Liver (tissue), 9 donors: Measurements from ENCODE around the gene AK1. TPM values are rescaled to one million over a fixed set of nuclear protein-coding genes. Genes with fewer than 3 reads are reported as not detected.

Source experiments
- DNase-seq: peaks from one replicate; pipeline ENCODE4 v3.0.0-alpha.2; 2017; ENCODE audit warnings: low spot score
- H3K27ac ChIP-seq, 2 donors: one replicate each; pipeline ENCODE4 v1.7.0; 2013; ENCODE audit warnings: inconsistent platforms in 2 of 2, low read length in 2 of 2, control low read depth in 1 of 2, low read depth in 1 of 2, mild to moderate bottlenecking in 1 of 2
- H3K27me3 ChIP-seq, 4 donors: one replicate each; pipeline versions ENCODE4 v1.6.1 to v1.7.0; 2013; ENCODE audit warnings: low read length in 3 of 4, inconsistent platforms in 1 of 4, mild to moderate bottlenecking in 1 of 4, moderate library complexity in 1 of 4; ENCODE audit not compliant: control insufficient read depth in 4 of 4, insufficient read depth in 4 of 4
- H3K36me3 ChIP-seq, 4 donors: one replicate each; pipeline versions ENCODE4 v1.6.1 to v1.7.0; 2013; ENCODE audit warnings: low read length in 3 of 4, mild to moderate bottlenecking in 3 of 4, low read depth in 1 of 4, moderate library complexity in 1 of 4; ENCODE audit not compliant: control insufficient read depth in 4 of 4, insufficient read depth in 3 of 4
- H3K4me1 ChIP-seq, 4 donors: one replicate each; pipeline versions ENCODE4 v1.6.1 to v1.7.0; 2013; ENCODE audit warnings: low read length in 3 of 4, mild to moderate bottlenecking in 3 of 4, moderate library complexity in 1 of 4; ENCODE audit not compliant: control insufficient read depth in 4 of 4, insufficient read depth in 4 of 4
- H3K4me3 ChIP-seq, 3 donors: one replicate each; pipeline versions ENCODE4 v1.6.1 to v1.7.0; 2013; ENCODE audit warnings: low read length in 3 of 3, control low read depth in 1 of 3, low read depth in 1 of 3, mild to moderate bottlenecking in 1 of 3
- H3K9ac ChIP-seq, 2 donors: one replicate each; pipeline ENCODE4 v1.7.0; 2013; ENCODE audit warnings: low read length in 2 of 2, mild to moderate bottlenecking in 2 of 2, moderate library complexity in 2 of 2, control low read depth in 1 of 2, low read depth in 1 of 2
- H3K9me3 ChIP-seq, 4 donors: one replicate each; pipeline versions ENCODE4 v1.6.1 to v1.7.0; 2013; ENCODE audit warnings: low read length in 3 of 4; ENCODE audit not compliant: control insufficient read depth in 4 of 4
- FOXA1 ChIP-seq: IDR thresholded peaks from 2 replicates; pipeline ENCODE4 v1.6.1; 2016; ENCODE audit warnings: antibody characterized with exemption
- FOXA2 ChIP-seq: IDR thresholded peaks from 2 replicates; pipeline ENCODE4 v1.6.1; 2016; ENCODE audit warnings: antibody characterized with exemption
- GABPA ChIP-seq, 2 donors: IDR thresholded peaks in 1 of 2; conservative IDR thresholded peaks in 1 of 2; 2 replicates each; pipeline ENCODE4 v1.6.1; 2016; ENCODE audit warnings: antibody characterized with exemption in 2 of 2, mild to moderate bottlenecking in 1 of 2, moderate library complexity in 1 of 2
- HNF4A ChIP-seq, 2 donors: conservative IDR thresholded peaks; 2 replicates each; pipeline ENCODE4 v1.6.1; 2016; ENCODE audit warnings: antibody characterized with exemption in 2 of 2, mild to moderate bottlenecking in 2 of 2
- HNF4G ChIP-seq: IDR thresholded peaks from 2 replicates; pipeline ENCODE4 v1.6.1; 2016; ENCODE audit warnings: antibody characterized with exemption
- JUND ChIP-seq, 2 donors: IDR thresholded peaks; 2 replicates each; pipeline ENCODE4 v1.6.1; 2016; ENCODE audit warnings: antibody characterized with exemption in 2 of 2
- NR2F2 ChIP-seq: IDR thresholded peaks from 2 replicates; pipeline ENCODE4 v1.6.1; 2016; ENCODE audit warnings: antibody characterized with exemption
- RAD21 ChIP-seq, 2 donors: IDR thresholded peaks; 2 replicates each; pipeline ENCODE4 v1.6.1; 2016; ENCODE audit warnings: antibody characterized with exemption in 2 of 2, mild to moderate bottlenecking in 2 of 2
- RXRA ChIP-seq, 2 donors: IDR thresholded peaks; 2 replicates each; pipeline ENCODE4 v1.6.1; 2017 to 2018; ENCODE audit warnings: antibody characterized with exemption in 2 of 2, mild to moderate bottlenecking in 1 of 2
- SP1 ChIP-seq: IDR thresholded peaks from 2 replicates; pipeline ENCODE4 v1.6.1; 2018; ENCODE audit warnings: antibody characterized with exemption, mild to moderate bottlenecking
- YY1 ChIP-seq: IDR thresholded peaks from 2 replicates; pipeline ENCODE4 v1.6.1; 2016; ENCODE audit warnings: antibody characterized with exemption, mild to moderate bottlenecking
- WGBS: extraction: QIAGEN DNeasy Blood & Tissue Kit; methylation state at CpG from one replicate; pipeline ENCODE4 v1.1.7; 2013; 5-methylcytosine and 5-hydroxymethylcytosine counted together
- polyA plus RNA-seq, 2 donors: library from polyadenylated mRNA; stranded (reverse) in 1 of 2; unstranded in 1 of 2; fragments of 200-250 nt in 1 of 2; fragments of >200 nt in 1 of 2; fragmentation: Nextera tagmentation in 1 of 2; extraction: Ambion mirVana in 1 of 2; gene quantifications; one replicate each; pipeline versions ENCODE4 v1.2.1 to v1.2.3, GENCODE V29; 2013 to 2015
- total RNA-seq, 2 donors: library from RNA; depleted of rRNA; stranded (reverse); fragments of >200 nt; gene quantifications; one replicate each; pipeline ENCODE4 v1.2.3, GENCODE V29; 2014
- TF ChIP-seq, protein P1 (sequence below): IDR thresholded peaks from 2 replicates; pipeline ENCODE4 v1.6.1; 2016; ENCODE audit warnings: antibody characterized with exemption, mild to moderate bottlenecking
- TF ChIP-seq, protein P2 (sequence below): IDR thresholded peaks from 2 replicates; pipeline ENCODE4 v1.6.1; 2016; ENCODE audit warnings: antibody characterized with exemption
- TF ChIP-seq, protein P3 (sequence below): fragments of 150-350 bp; IDR thresholded peaks from 2 replicates; pipeline ENCODE4 v1.5.1; 2017; ENCODE audit warnings: improper control_type of control experiment, low read depth, low read length; ENCODE audit not compliant: missing input control
- TF ChIP-seq, protein P4 (sequence below): IDR thresholded peaks from 2 replicates; pipeline ENCODE4 v1.6.1; 2016; ENCODE audit warnings: antibody characterized with exemption
- donor health status: healthy.
- donor health status: healthy.
- donor health status: healthy.
- donor health status: healthy.
- donor health status: healthy.

Gene AK1
- total and polyA plus RNA-seq, 4 donors, result 10.6 to 78.3 (median 29.6) TPM

DNA sequence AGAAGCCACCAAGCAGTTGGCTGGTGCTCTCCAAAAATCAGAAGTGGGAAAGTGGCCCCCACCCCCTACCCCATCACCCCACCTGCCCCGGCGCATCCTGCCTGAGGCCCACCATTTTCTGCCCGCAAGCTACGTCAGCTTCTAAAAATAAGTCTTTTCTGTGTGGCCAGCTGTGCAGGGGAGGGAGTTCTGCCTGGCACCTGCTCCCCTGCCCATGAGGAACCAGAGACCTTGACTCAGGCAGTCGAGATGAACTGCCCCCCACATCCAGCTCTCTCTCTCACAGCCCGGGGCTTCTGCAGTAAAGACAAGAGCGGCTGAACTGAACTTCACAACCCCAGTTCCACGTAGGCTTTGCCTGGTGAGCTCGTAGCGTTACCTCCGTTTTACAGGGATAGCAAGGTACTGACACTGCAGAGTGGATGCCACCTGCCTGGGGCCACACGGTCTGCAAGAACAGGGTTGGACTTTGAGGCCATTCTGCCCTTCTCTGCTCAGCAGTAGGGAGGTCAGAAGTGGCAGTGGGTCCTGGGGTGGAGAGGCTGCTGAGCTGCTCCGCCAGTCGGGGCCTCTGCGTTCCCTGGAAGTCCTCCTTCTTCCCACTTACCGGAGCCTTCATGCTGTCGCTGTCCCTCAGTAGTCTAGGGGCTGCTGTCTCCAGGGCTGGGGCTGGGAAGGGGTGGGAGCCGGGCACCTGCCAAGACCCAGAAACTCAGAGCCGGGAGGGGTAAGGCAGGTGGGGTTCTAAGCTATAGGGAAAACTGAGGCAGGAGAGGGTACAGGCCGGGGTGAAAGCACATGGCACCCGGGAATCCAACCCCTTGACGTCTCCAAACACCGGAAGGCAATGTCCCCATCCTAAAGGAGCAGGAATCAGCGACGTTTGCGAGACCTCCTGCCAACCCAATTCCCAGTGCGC, 38.6 kb upstream of the AK1 start:
- TF ChIP-seq HNF4A (conservative IDR thresholded peaks at IDR 0.05), result peak; percentile 6 to 23
- no peak for TF ChIP-seq GABPA (IDR thresholded peaks at IDR 0.05 in 1 of 2, conservative IDR thresholded peaks at IDR 0.05 in 1 of 2)
- no peak for TF ChIP-seq FOXA2
- TF ChIP-seq, protein P1, sequence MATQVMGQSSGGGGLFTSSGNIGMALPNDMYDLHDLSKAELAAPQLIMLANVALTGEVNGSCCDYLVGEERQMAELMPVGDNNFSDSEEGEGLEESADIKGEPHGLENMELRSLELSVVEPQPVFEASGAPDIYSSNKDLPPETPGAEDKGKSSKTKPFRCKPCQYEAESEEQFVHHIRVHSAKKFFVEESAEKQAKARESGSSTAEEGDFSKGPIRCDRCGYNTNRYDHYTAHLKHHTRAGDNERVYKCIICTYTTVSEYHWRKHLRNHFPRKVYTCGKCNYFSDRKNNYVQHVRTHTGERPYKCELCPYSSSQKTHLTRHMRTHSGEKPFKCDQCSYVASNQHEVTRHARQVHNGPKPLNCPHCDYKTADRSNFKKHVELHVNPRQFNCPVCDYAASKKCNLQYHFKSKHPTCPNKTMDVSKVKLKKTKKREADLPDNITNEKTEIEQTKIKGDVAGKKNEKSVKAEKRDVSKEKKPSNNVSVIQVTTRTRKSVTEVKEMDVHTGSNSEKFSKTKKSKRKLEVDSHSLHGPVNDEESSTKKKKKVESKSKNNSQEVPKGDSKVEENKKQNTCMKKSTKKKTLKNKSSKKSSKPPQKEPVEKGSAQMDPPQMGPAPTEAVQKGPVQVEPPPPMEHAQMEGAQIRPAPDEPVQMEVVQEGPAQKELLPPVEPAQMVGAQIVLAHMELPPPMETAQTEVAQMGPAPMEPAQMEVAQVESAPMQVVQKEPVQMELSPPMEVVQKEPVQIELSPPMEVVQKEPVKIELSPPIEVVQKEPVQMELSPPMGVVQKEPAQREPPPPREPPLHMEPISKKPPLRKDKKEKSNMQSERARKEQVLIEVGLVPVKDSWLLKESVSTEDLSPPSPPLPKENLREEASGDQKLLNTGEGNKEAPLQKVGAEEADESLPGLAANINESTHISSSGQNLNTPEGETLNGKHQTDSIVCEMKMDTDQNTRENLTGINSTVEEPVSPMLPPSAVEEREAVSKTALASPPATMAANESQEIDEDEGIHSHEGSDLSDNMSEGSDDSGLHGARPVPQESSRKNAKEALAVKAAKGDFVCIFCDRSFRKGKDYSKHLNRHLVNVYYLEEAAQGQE, result no peak
- TF ChIP-seq HNF4G, result no peak
- TF ChIP-seq JUND (IDR thresholded peaks at IDR 0.05), result no peak
- Histone ChIP-seq H3K36me3 (no peaks in the 10 kb centered on the region), H3K27me3 (no peaks in the 10 kb centered on the region), H3K4me1 (peaks cover 7 to 28% (median 14%) of the 10 kb centered on the region in 4 donors), H3K9me3 (no peaks in the 10 kb centered on the region), H3K9ac (peak overlapping the region in 1 of 2 donors; percentile 28), H3K27ac (peak overlapping the region in 1 of 2 donors; percentile 13), H3K4me3 (peak overlapping the region; percentile 25 to 69 (median 61))
- 54% methylated on average over 27 of the region's 27 CpGs for WGBS
- no peak for DNase-seq

DNA sequence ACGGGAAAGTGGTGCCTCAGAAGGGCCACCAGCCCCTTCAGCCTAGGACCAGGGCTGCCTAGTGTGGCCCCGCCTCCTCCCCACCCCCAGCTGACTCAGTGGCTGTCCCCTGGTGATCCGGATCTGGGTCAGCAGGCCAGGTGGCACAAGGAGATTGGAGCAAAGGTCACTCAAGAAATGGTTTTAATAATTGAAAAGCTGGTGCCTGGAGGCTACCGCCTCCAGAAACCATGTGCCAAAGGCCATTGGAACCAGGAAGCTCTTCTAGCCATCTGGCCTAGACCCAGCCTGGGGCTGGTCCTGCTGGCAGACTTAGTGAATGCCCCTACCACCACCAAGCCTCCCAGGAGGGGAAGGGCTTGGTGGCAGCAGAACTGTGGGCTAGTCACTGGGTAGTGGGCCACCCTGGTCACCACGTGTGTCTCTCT, 37.9 kb upstream of the AK1 start:
- TF ChIP-seq YY1 (no peak), RXRA (IDR thresholded peaks at IDR 0.05) (peak in 1 of 2 donors; percentile 11)
- Histone ChIP-seq H3K4me3 (no peak overlapping the region), H3K9me3 (no peaks in the 10 kb centered on the region), H3K4me1 (peaks cover 7 to 28% (median 15%) of the 10 kb centered on the region in 4 donors), H3K27me3 (no peaks in the 10 kb centered on the region), H3K27ac (peak overlapping the region in 1 of 2 donors; percentile 26), H3K9ac (no peak overlapping the region), H3K36me3 (no peaks in the 10 kb centered on the region)
- WGBS, result 71% methylated on average over 5 of the region's 5 CpGs
- DNase-seq, result peak; percentile 78

DNA sequence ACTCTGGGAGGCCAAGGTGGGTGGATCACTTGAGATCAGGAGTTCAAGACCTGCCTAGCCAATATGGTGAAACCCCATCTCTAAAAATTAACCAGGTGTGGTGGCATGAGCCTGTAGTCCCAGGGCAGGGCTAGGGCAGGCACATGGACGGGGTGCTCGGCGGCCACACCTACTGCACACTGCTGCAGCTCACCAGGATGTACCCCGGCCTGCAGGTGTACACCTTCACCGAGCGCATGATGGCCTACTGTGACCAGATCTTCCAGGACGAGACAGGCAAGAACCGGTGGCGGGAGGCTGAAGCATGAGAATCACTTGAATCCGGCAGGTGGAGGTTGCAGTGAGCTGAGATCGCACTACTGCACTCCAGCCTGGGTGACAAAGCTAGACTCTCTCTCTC, 36.2 kb upstream of the AK1 start:
- DNase-seq, result no peak
- H3K9ac ChIP-seq, result no peak overlapping the region
- no peaks in the 10 kb centered on the region for H3K9me3 ChIP-seq
- no peak overlapping the region for H3K4me3 ChIP-seq
- 92% methylated on average over 11 of the region's 11 CpGs for WGBS
- H3K4me1 ChIP-seq, result peaks cover 7 to 28% (median 15%) of the 10 kb centered on the region in 4 donors
- H3K27ac ChIP-seq, result no peak overlapping the region
- H3K36me3 ChIP-seq, result peaks cover 0 to 1% (median 0%) of the 10 kb centered on the region in 4 donors
- H3K27me3 ChIP-seq, result no peaks in the 10 kb centered on the region
- TF ChIP-seq RAD21 (IDR thresholded peaks at IDR 0.05) (no peak), SP1 (no peak), FOXA1 (no peak), RXRA (IDR thresholded peaks at IDR 0.05) (no peak), NR2F2 (no peak), GABPA (IDR thresholded peaks at IDR 0.05 in 1 of 2, conservative IDR thresholded peaks at IDR 0.05 in 1 of 2) (no peak), HNF4A (conservative IDR thresholded peaks at IDR 0.05) (no peak)
- TF ChIP-seq, protein P1, result no peak
- TF ChIP-seq, protein P2, sequence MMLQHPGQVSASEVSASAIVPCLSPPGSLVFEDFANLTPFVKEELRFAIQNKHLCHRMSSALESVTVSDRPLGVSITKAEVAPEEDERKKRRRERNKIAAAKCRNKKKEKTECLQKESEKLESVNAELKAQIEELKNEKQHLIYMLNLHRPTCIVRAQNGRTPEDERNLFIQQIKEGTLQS, result no peak
- TF ChIP-seq, protein P3, sequence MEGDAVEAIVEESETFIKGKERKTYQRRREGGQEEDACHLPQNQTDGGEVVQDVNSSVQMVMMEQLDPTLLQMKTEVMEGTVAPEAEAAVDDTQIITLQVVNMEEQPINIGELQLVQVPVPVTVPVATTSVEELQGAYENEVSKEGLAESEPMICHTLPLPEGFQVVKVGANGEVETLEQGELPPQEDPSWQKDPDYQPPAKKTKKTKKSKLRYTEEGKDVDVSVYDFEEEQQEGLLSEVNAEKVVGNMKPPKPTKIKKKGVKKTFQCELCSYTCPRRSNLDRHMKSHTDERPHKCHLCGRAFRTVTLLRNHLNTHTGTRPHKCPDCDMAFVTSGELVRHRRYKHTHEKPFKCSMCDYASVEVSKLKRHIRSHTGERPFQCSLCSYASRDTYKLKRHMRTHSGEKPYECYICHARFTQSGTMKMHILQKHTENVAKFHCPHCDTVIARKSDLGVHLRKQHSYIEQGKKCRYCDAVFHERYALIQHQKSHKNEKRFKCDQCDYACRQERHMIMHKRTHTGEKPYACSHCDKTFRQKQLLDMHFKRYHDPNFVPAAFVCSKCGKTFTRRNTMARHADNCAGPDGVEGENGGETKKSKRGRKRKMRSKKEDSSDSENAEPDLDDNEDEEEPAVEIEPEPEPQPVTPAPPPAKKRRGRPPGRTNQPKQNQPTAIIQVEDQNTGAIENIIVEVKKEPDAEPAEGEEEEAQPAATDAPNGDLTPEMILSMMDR, result no peak
- TF ChIP-seq, protein P4, sequence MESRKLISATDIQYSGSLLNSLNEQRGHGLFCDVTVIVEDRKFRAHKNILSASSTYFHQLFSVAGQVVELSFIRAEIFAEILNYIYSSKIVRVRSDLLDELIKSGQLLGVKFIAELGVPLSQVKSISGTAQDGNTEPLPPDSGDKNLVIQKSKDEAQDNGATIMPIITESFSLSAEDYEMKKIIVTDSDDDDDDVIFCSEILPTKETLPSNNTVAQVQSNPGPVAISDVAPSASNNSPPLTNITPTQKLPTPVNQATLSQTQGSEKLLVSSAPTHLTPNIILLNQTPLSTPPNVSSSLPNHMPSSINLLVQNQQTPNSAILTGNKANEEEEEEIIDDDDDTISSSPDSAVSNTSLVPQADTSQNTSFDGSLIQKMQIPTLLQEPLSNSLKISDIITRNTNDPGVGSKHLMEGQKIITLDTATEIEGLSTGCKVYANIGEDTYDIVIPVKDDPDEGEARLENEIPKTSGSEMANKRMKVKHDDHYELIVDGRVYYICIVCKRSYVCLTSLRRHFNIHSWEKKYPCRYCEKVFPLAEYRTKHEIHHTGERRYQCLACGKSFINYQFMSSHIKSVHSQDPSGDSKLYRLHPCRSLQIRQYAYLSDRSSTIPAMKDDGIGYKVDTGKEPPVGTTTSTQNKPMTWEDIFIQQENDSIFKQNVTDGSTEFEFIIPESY, result no peak
